Suprapubic skin (tissue), 4 donors: Measurements from ENCODE around the gene SND1. TPM values are rescaled to one million over a fixed set of nuclear protein-coding genes. Genes with fewer than 3 reads are reported as not detected.
"Not testable (repeated sequence)": the region's sequence is repeated elsewhere in the genome, so short reads cannot be mapped to it uniquely, and the experiment has no call there.

Experiments
- DNase-seq, 2 donors: peaks; one replicate each; pipeline ENCODE4 v3.0.0-alpha.2; 2019; ENCODE audit warnings: low spot score in 2 of 2
- H3K27ac ChIP-seq: fragments of 200-600 bp; sonication (generic); one replicate; pipeline ENCODE4 v1.5.1; 2019
- H3K27me3 ChIP-seq: fragments of 200-600 bp; sonication (generic); one replicate; pipeline ENCODE4 v1.5.1; 2019
- H3K36me3 ChIP-seq: fragments of 200-600 bp; sonication (generic); one replicate; pipeline ENCODE4 v1.5.1; 2019
- H3K4me1 ChIP-seq: fragments of 200-600 bp; sonication (generic); one replicate; pipeline ENCODE4 v1.5.1; 2019
- H3K4me3 ChIP-seq: fragments of 200-600 bp; sonication (generic); one replicate; pipeline ENCODE4 v1.5.1; 2019; ENCODE audit warnings: mild to moderate bottlenecking
- H3K9me3 ChIP-seq: fragments of 200-600 bp; sonication (generic); one replicate; pipeline ENCODE4 v1.5.1; 2019
- CTCF ChIP-seq, 2 donors: fragments of 200-600 bp in 1 of 2; fragments of 450-650 bp in 1 of 2; sonication (generic) in 1 of 2; IDR thresholded peaks; one replicate each; pipeline ENCODE4 v1.5.1; 2016 to 2019; ENCODE audit warnings: antibody characterized with exemption in 2 of 2, mild to moderate bottlenecking in 1 of 2, moderate library complexity in 1 of 2
- EP300 ChIP-seq: sonication (generic); formaldehyde crosslinking; IDR thresholded peaks from one replicate; pipeline ENCODE4 v1.6.1; 2017; ENCODE audit warnings: antibody characterized with exemption
- POLR2A ChIP-seq, 2 donors: fragments of 450-650 bp; IDR thresholded peaks; one replicate each; pipeline ENCODE4 v1.6.1; 2017; ENCODE audit warnings: antibody characterized with exemption in 2 of 2, mild to moderate bottlenecking in 2 of 2, moderate library complexity in 2 of 2
- POLR2AphosphoS5 ChIP-seq, 3 donors: sonication (generic); formaldehyde crosslinking; IDR thresholded peaks; one replicate each; pipeline ENCODE4 v1.6.1; 2017; ENCODE audit warnings: antibody characterized with exemption in 3 of 3
- WGBS: methylation state at CpG from one replicate; pipeline ENCODE4 v1.1.5; 2018; 5-methylcytosine and 5-hydroxymethylcytosine counted together
- total RNA-seq, 4 donors: library from RNA; depleted of rRNA; stranded (reverse); fragments of >200 nt; gene quantifications; one replicate each; pipeline ENCODE4 v1.1.0, GENCODE V29; 2016

Gene SND1
- total RNA-seq, 4 donors from 2014 or later: 72.2 to 99.8 (median 77.2) TPM

DNA sequence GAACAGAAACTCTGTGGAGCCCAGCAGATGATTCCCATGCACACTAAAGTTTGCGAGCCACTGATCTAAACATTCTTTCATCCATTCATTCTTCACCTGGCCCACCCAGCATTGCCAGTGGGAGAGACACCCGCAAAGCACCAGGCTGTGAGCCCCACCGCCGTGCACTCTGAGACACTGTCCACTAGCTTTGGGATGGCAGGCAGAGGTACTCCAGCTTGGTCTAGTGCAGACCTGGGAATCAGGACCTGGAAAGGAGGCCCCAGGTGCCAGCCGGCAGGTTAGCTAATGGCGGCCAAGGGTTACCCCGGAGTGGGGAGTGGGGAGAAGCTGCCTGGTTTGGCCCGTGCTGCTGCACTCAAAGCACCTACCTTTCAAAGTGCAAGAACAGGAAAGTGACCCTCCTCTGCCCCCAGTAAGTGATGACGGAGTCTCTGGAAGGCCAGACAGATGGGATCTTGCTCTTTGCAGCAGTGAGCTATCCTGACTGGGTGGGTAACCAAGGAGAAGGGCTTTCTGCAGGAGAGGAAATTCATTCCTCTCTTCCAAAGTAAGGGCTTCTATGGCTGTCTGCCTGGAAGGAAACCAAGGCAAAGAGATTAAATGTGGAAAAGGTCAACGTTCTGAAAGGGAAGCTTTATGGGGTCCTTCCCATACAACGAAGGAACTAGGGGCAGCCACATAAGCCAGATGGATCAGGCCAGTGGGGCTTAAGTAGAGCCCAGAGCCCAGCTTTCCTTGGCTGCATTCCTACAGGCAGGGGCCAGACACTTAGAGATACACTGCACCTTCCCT lies 453.4 kb downstream of the SND1 start:
- peaks cover 46% of the 10 kb centered on the region for H3K27me3 ChIP-seq
- H3K4me1 ChIP-seq: peaks cover 13% of the 10 kb centered on the region
- no peak overlapping the region for H3K4me3 ChIP-seq
- no peak overlapping the region for H3K27ac ChIP-seq
- H3K9me3 ChIP-seq: no peaks in the 10 kb centered on the region
- 81% methylated on average over 11 of the region's 11 CpGs for WGBS
- DNase-seq: no peak
- no peaks in the 10 kb centered on the region for H3K36me3 ChIP-seq
- TF ChIP-seq POLR2A (IDR thresholded peaks at IDR 0.05): no peak
- no peak for TF ChIP-seq CTCF (IDR thresholded peaks at IDR 0.05)
- no peak for TF ChIP-seq EP300

- Histone ChIP-seq H3K9me3 (no peaks in the 10 kb centered on the region), H3K27ac (no peak overlapping the region), H3K36me3 (no peaks in the 10 kb centered on the region), H3K4me3 (no peak overlapping the region), H3K4me1 (peaks cover 13% of the 10 kb centered on the region), H3K27me3 (peaks cover 46% of the 10 kb centered on the region)
- 53% methylated on average over 1 of the region's 1 CpG for whole genome bisulfite sequencing
- peak in 1 of 2 donors; percentile 56 for DNase-seq
- TF ChIP-seq POLR2AphosphoS5 (IDR thresholded peaks at IDR 0.05) (no peak), EP300 (no peak), POLR2A (IDR thresholded peaks at IDR 0.05) (no peak), CTCF (IDR thresholded peaks at IDR 0.05) (no peak)
These were observed 454.8 kb downstream of the SND1 start for GRCh38 chr7:128106821-128107220.

DNA sequence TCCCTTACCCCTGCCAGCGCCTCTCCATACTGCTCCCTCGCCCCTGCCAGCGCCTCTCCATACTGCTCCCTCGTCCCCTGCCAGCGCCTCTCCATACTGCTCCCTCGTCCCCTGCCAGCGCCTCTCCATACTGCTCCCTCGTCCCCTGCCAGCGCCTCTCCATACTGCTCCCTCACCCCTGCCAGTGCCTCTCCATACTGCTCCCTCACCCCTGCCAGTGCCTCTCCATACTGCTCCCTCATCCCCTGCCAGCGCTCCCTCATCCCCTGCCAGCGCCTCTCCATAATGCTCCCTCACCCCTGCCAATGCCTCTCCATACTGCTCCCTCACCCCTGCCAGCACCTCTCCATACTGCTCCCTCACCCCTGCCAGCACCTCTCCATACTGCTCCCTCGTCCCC lies 455.5 kb downstream of the SND1 start:
- WGBS: 89% methylated on average over 12 of the region's 12 CpGs
- H3K27me3 ChIP-seq: peaks cover 46% of the 10 kb centered on the region
- not testable (repeated sequence) for H3K9me3 ChIP-seq, H3K36me3 ChIP-seq, H3K4me3 ChIP-seq, H3K27ac ChIP-seq
- peak; percentile 30 to 58 for DNase-seq
- peaks cover 15% of the 10 kb centered on the region for H3K4me1 ChIP-seq

GRCh38 chr7:128108129-128108528 lies 456.1 kb downstream of the SND1 start:
- H3K4me1 ChIP-seq: peaks cover 16% of the 10 kb centered on the region
- no peak overlapping the region for H3K27ac ChIP-seq
- no peaks in the 10 kb centered on the region for H3K9me3 ChIP-seq
- TF ChIP-seq POLR2AphosphoS5 (IDR thresholded peaks at IDR 0.05): no peak
- TF ChIP-seq CTCF (IDR thresholded peaks at IDR 0.05): no peak
- TF ChIP-seq EP300: no peak
- TF ChIP-seq POLR2A (IDR thresholded peaks at IDR 0.05): no peak
- WGBS: 61% methylated on average over 4 of the region's 7 CpGs
- no peak overlapping the region for H3K4me3 ChIP-seq
- H3K36me3 ChIP-seq: no peaks in the 10 kb centered on the region
- DNase-seq: peak; percentile 23 to 30
- peaks cover 44% of the 10 kb centered on the region for H3K27me3 ChIP-seq

DNA sequence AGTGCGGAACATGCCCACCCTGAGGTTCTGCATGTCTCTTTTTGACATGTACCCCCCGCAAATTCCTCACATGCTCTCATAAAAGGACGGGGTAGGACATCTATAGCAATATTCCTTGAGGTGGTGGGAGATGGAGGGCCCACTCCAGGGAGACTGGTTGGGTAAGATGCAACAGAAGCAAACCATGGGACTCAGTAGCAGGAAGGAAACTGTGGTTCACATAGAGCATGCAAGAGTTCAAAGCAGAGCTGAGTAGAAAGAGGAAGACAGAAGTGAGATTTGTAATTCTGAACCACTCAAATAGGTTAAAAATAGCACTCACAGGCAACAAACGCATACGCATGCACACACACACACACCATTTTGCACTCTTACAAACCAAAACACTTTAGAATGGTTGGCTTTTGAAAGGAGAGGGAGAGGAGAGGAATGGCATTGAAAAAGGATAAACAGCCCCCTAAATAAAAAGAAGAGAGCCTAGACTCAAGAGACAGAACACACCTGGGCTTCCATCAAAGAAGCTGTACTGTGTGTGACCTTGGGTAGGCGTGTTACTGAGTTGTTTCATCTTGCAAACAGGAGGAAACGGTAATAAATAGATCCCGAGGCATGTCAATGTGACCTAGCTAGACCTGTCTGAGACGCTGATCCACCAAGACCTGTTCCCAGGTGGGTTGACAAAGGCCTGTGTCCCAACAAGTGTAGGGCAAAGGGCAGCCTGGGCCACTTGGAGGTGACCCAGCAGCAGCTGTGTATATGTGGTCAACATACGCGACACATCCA lies 456.8 kb downstream of the SND1 start:
- Histone ChIP-seq H3K27me3 (peaks cover 37% of the 10 kb centered on the region), H3K9me3 (no peaks in the 10 kb centered on the region), H3K27ac (no peak overlapping the region), H3K4me3 (no peak overlapping the region), H3K4me1 (peaks cover 9% of the 10 kb centered on the region), H3K36me3 (no peaks in the 10 kb centered on the region)
- WGBS: 44% methylated on average over 11 of the region's 11 CpGs
- TF ChIP-seq CTCF (IDR thresholded peaks at IDR 0.05) (no peak), POLR2AphosphoS5 (IDR thresholded peaks at IDR 0.05) (no peak), EP300 (no peak), POLR2A (IDR thresholded peaks at IDR 0.05) (no peak)
- DNase-seq: peak in 1 of 2 donors; percentile 37

- not testable (repeated sequence) for H3K9me3 ChIP-seq, H3K27ac ChIP-seq, H3K4me1 ChIP-seq, H3K4me3 ChIP-seq, H3K36me3 ChIP-seq
- DNase-seq: peak; percentile 38 to 64
- WGBS: 67% methylated on average over 12 of the region's 12 CpGs
- H3K27me3 ChIP-seq: peaks cover 30% of the 10 kb centered on the region
These were observed 457.5 kb downstream of the SND1 start for GRCh38 chr7:128109424-128109969.
